A673 (cell line): Measurements from ENCODE around the gene PRSS27. TPM values are rescaled to one million over a fixed set of nuclear protein-coding genes. Genes with fewer than 3 reads are reported as not detected.

Experiments
- BruUV-seq: library from RNA; stranded (reverse); fragments of 400-500 nt; replicated peaks from 2 replicates; lab custom pipeline; 2021; lab: Mats Ljungman, UMichigan
- CTCF ChIA-PET: fragments of 300-600 bp; sonication (Branson Sonifier 250); formaldehyde crosslinking; loops from one replicate; lab custom pipeline; 2022; ENCODE audit warnings: antibody characterized with exemption; lab: Charles Lee
- POLR2A ChIA-PET: fragments of 300-600 bp; sonication (Branson Sonifier 250); formaldehyde crosslinking; loops from one replicate; lab custom pipeline; 2022; ENCODE audit warnings: antibody characterized with exemption; ENCODE audit not compliant: low non-redundant PET; lab: Charles Lee
- DNase-seq: peaks from one replicate; pipeline ENCODE4 v3.0.0-alpha.2; 2015; ENCODE audit warnings: low spot score
- H3K27ac ChIP-seq: fragments of 200-600 bp; sonication (generic); 2 replicates; pipeline ENCODE4 v1.5.1; 2016; ENCODE audit warnings: mixed run types, low read depth, mild to moderate bottlenecking, mixed read lengths, antibody characterized with exemption, low read length; ENCODE audit not compliant: poor library complexity, severe bottlenecking
- H3K27me3 ChIP-seq: fragments of 200-600 bp; sonication (generic); replicated peaks from 2 replicates; pipeline ENCODE4 v1.6.1; 2017; ENCODE audit warnings: mixed run types, low read depth, mild to moderate bottlenecking, mixed read lengths, antibody characterized with exemption, low read length; ENCODE audit not compliant: insufficient read depth, poor library complexity
- H3K36me3 ChIP-seq: fragments of 200-600 bp; sonication (generic); 2 replicates; pipeline ENCODE4 v1.6.1; 2016; ENCODE audit warnings: mixed run types, mild to moderate bottlenecking, mixed read lengths, antibody characterized with exemption, low read length; ENCODE audit not compliant: insufficient read depth, poor library complexity, severe bottlenecking
- H3K4me1 ChIP-seq: fragments of 200-600 bp; sonication (generic); 2 replicates; pipeline ENCODE4 v1.6.1; 2017; ENCODE audit warnings: mixed run types, mild to moderate bottlenecking, mixed read lengths, antibody characterized with exemption, low read length; ENCODE audit not compliant: insufficient read depth, poor library complexity, severe bottlenecking
- H3K4me3 ChIP-seq: fragments of 200-600 bp; sonication (generic); 2 replicates; pipeline ENCODE4 v1.5.1; 2016; ENCODE audit warnings: low read depth, mixed run types, mild to moderate bottlenecking, mixed read lengths, low read length; ENCODE audit not compliant: poor library complexity, severe bottlenecking
- H3K9me3 ChIP-seq: fragments of 200-600 bp; sonication (generic); 2 replicates; pipeline ENCODE4 v1.6.1; 2016; ENCODE audit warnings: mixed run types, low read depth, mild to moderate bottlenecking, mixed read lengths, antibody characterized with exemption, low read length; ENCODE audit not compliant: poor library complexity, severe bottlenecking
- CTCF ChIP-seq: fragments of 300-800, 200-600 bp; sonication (generic); conservative IDR thresholded peaks from 2 replicates; pipeline ENCODE4 v1.5.1; 2017; ENCODE audit warnings: low read depth, mild to moderate bottlenecking, antibody characterized with exemption, low read length, moderate library complexity, mixed read lengths
- EZH2 ChIP-seq: fragments of 200-600 bp; sonication (generic); IDR thresholded peaks from 2 replicates; pipeline ENCODE4 v1.6.1; 2017; ENCODE audit warnings: borderline replicate concordance, low read depth, mild to moderate bottlenecking, mixed read lengths, antibody characterized with exemption, low read length; ENCODE audit not compliant: poor library complexity, severe bottlenecking
- intact Hi-C: fragments of 100-400 bp; cut with micrococcal nuclease; formaldehyde crosslinking; loops from one replicate; pipeline ENCODE4 v1.10.0; 2022; ENCODE audit not compliant: unreplicated experiment
- total RNA-seq: library from RNA; stranded (reverse); gene quantifications from 2 replicates; pipeline ENCODE4 v1.2.3, GENCODE V29; 2021

PRSS27 gene
- total RNA-seq, 1 experiment from 2014 or later = 1.3 TPM

DNA sequence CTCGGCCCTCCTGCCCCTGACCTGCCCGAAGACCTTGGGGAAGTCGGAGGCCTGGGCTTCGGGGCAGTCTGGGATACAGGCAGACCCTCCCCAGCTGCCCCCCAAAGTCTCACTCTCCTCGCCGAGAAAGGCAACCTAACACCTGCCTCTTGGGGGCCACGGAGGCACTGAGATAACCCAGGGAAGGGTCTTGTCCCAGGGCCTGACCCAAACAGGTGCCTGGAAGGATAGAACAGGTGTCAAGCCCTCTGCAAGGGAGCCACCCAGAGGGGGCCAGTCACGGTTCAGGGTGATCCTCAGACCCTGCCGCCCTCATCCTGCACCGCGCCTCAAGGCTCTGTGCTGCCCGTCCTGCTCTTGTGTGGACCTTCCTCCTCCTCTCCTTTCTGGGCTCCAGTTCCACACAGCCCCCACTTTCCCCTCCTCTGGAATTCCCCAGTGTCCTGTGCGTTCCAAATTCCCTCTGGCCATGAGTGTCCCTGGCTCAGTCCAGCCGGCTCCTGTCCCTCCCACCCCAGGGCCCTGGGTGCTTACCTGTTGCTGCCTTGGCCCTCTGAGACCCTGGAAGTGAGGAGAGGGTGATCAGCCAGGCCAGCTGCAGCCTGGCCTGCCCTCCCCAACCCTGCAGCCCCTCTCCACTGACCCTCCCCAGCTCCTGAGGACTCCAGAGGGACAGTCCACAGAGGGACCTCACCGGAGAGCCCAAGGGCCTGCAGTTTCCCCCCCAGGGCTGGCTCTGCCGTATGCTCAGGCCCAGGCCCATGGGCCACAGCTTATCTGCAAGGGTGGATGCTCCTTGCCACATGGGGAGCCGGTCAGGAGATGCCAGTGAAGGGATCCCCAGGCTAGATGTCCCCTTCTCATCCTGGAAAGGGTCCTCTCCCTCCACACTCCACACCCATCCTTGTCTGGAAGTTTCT lies 3.8 kb downstream of the PRSS27 start:
- Histone ChIP-seq H3K36me3 (no peaks in the 10 kb centered on the region), H3K4me3 (no peak overlapping the region), H3K9me3 (no peaks in the 10 kb centered on the region), H3K27ac (no peak overlapping the region), H3K27me3 (no peaks in the 10 kb centered on the region), H3K4me1 (no peaks in the 10 kb centered on the region)
- ChIA-PET CTCF (no interaction called here), POLR2A (no interaction called here)
- TF ChIP-seq EZH2 (no peak), CTCF (no peak)
- DNase-seq = no peak
- BruUV-seq = no TSS peak
- intact Hi-C loops = no loop called here

DNA sequence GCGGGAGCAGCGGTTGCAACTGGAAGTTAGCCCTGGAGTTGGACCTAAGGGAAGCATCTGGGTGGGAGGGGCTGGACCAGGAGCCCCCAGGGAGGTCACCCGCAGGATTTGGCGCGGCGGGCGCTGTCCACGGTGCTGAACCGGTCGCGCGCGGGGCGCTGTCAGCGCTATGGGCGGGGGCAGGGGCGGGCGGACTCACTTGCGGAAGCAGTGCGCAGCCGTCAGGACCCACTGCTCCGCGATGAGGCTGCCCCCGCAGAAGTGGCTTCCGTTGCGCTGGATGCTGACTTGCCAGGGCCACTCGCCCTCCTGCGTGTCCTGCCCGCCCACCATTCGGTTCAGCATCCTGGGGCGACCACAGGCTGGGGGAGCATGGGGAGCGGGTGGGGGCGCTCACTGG lies 4.5 kb downstream of the PRSS27 start:
- TF ChIP-seq EZH2 (no peak), CTCF (no peak)
- ChIA-PET CTCF (no interaction called here), POLR2A (no interaction called here)
- DNase-seq = peak; percentile 68
- no peaks in the 10 kb centered on the region for H3K4me1 ChIP-seq
- no peak overlapping the region for H3K4me3 ChIP-seq
- no peaks in the 10 kb centered on the region for H3K27me3 ChIP-seq
- no peaks in the 10 kb centered on the region for H3K9me3 ChIP-seq
- BruUV-seq = no TSS peak
- no peak overlapping the region for H3K27ac ChIP-seq
- intact Hi-C loops = no loop called here
- no peaks in the 10 kb centered on the region for H3K36me3 ChIP-seq

DNA sequence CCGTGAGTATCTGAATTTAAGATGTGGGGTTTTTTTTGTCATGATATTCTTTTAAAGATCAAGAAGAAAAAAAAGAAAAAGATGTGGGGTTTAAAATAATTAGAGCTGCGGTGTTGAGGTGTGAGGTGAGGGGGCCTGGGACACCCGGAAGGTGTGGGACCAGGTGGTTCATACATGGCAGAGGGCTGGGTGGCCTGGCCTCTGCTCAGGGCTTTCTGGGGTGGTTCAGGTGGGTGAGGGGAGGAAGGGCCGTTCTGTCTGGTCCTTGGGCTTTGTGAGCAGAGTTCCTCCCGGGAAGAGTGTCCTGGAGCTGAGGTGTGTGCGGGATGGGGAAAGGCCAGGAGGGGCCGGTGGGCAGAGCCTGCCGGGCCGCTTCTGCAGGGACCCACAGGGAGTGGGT lies 5.0 kb downstream of the PRSS27 start:
- no TSS peak for BruUV-seq
- ChIA-PET CTCF (no interaction called here), POLR2A (no interaction called here)
- H3K4me1 ChIP-seq = no peaks in the 10 kb centered on the region
- no peaks in the 10 kb centered on the region for H3K9me3 ChIP-seq
- no peaks in the 10 kb centered on the region for H3K27me3 ChIP-seq
- no peak overlapping the region for H3K27ac ChIP-seq
- DNase-seq = no peak
- no peaks in the 10 kb centered on the region for H3K36me3 ChIP-seq
- no peak overlapping the region for H3K4me3 ChIP-seq
- no peak for TF ChIP-seq EZH2
- TF ChIP-seq CTCF = no peak
- intact Hi-C loops = no loop called here
